Activated CD8-positive, alpha-beta memory T cell treated with anti-CD3 and anti-CD28 coated beads for 4 hours (primary cell): ENCODE results near the gene CORO1C.

Experiments used
- DNase-seq, 2 donors: peaks; one replicate each; pipeline ENCODE4 v3.0.0-alpha.2; 2020; ENCODE audit warnings: low read depth in 2 of 2

CORO1C gene

DNA sequence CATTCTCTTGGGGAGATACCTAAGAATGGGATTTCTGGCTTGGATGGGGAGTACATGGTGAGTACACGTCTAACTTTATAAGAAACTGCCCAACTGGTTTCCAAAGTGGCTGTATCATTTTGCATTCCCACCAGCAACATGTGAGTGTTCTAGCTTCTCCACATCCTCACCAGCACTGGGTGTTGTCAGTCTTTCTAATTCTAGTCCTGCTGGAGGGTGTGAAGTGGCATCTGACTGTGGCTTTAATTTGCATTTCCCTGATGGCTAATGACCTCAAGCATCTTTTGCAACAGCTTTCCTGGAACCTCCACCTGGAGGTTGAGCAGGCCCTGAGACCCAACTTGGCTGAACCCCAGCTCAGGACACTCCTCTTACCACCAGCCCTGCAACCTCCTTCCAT lies 115.4 kb downstream of the CORO1C start:
- no peak for DNase-seq

- no peak for DNase-seq
Measured at GRCh38 chr12:108614639-108615038, 116.7 kb downstream of the CORO1C start.

DNA sequence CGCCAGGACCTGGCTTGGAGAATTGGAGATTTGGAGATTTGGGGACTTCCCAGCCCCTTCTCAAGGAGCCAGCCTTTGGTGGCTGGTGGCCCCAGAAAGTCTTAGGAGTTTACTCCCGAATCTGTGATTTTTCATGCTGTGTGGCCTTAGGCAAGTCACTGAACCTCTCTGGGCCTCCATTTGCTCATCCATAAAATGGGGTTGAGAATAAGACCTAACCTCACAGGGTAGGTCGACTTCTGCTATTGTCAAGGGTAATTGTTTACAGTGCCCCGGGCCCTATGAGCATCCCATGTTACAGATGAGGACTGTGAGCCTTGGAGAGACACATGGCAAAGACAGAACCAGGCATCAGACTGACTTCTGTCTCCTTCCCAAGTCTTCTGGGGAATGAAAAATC lies 117.3 kb downstream of the CORO1C start:
- no peak for DNase-seq

DNA sequence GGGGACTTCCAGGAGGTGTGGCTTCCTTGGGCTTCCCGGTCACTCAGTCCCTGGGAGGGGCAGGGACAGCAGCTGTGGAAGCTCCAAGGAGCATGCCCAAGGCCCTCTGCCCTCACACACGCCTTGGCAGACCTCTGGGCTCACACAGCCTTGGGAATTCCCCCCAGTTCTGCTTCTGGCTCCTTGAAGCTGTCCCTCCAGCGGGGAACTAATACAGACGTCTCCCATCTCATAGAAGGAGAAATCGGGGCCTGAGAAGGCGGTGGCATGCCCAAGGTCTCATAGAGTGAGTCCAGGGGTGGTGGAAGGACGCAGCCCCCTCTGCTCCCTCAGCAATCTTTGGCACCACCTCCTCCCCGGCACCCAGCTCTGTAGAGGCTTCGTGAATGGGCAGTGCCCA lies 117.8 kb downstream of the CORO1C start:
- no peak for DNase-seq

DNA sequence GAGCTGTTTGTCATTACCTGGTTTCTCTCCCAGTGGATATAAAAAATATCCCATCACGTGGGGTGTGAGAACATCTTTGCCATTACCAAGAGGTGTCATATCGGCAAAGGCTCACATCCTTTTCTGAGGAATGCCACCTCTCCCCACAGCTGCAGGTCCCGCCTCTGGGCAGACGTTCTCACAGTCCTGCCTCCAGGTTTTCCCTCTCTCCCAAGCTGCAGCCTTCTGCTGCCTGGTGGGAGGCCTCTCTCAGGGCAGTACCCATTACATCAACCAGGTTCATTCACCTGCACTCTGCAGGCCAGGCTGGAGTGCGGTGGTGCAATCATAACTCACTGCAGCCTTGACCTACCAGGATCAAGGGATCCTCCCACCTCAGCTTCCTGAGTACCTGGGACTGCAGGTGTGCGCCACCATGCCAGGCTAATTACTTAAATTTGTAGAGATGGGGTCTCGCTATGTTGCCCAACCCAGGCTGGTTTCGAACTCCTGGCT lies 118.5 kb downstream of the CORO1C start:
- DNase-seq: no peak

DNA sequence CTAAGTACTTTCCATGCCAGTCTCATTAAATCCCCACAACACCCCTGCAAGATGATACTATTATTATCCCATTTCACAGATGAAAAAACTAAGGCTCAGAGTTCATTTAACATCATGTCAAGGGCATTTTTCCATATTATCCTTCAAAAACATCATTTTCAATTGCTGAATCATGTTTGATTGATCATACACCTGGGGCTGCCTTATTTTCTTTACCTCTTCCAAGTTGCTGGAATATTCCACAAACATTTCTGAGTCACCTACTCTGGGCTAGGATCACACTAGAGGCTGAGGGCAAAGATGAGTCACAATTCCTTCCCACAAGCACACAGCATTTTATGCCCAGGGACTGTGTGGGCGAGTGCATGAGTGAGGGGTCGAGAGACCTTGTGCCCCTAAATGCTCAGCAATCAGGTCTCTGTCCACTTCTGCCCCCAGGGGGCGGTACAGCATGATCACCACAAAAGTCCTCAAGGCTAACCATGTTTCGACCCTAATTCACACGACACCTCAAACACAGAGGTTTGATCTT lies 119.4 kb downstream of the CORO1C start:
- peak; percentile 50 to 58 for DNase-seq

DNA sequence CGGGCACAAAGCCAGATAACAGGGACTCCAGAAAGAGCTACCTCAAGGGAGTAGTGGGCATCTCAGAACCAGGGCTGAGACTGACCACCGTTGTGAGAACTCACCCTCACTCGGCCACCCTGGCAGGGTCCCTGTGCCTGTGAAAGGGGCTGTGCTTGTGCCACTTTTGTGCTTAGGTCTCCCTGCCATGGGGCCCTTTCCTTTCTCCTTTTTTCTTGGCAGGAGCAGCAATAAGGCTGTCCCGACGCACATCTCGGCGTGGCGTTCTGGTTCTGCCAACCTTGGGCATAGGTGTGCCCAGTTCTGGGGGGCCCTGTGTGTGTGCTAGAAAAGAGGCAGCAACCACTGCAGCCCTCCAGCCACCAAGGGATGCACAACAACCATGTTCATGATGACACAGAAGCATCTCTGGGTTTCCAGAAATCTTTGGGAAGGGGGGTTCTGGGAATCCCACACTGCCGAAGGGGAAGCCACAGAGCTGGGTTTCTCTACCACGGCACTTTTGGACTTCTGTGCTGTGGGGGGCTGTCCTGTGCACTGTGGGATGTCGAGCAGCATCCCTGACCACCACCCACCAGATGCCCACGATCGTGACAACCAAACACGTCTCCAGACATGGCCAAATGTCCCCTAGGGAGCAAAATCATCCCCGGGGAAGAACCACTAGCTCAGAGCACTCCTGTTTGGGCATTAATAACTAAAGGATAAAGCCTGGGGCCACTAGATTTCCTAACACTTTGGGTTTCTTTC lies 120.3 kb downstream of the CORO1C start:
- DNase-seq: no peak

DNA sequence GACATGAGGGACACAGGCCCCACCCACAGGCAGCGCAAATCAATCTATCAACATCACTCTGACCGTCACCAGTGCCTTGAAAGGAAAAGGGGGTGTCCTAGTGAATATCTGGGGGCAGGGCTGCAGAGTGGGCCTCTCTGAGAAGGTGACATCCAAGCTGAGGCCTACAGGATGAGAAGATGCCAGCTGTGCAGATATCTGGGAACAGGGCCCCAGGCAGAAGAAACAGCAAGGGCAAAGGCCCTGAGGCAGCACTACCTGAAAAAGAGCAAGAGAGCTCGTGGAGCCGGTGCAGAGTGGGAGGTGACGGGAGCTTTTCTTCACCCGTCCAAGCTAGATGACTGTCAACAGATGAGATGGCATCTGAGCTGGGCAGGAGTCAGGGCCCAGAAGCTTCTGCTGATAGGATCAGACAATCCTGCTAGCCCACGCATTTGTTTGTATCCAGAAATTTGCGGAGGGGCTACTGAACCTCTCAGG lies 120.9 kb downstream of the CORO1C start:
- DNase-seq: no peak

DNA sequence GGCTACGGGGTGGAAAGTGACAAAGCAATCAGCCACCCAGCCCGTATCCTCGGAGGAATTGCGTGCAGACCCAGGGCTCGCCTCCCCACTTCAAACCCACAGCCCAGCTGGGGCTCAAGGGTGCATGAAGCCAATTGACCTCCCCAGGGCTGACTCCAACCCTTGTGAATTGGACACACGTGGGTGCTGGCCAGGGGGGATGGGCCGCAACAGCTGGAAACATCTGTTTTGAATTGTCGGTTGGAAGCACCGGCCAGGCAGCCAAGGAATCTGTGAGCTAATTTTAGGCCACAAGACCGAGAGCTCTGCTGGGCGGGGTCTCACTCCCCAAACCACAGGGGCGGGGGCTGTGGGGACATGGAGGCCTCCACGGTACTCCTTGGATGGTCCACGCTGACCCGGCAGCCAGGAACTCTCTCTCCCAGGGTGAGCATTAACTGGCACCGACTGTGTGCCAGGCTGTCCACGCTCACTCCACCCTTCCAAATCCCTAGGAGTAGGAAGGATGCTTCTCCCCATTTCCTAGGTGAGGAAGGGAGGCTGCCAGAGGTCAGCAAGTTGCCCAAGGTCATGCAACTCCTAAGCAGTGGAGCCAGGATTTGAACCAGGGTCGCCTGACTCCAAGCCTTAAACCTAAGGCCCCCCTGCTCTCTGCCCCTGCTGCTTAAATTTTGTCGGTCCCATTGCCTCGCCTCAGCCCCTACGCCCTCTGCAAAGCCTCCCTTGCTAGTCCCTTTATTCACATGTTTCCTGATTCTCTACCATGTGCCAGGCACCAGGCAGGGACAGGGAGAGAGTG lies 121.6 kb downstream of the CORO1C start:
- no peak for DNase-seq

DNA sequence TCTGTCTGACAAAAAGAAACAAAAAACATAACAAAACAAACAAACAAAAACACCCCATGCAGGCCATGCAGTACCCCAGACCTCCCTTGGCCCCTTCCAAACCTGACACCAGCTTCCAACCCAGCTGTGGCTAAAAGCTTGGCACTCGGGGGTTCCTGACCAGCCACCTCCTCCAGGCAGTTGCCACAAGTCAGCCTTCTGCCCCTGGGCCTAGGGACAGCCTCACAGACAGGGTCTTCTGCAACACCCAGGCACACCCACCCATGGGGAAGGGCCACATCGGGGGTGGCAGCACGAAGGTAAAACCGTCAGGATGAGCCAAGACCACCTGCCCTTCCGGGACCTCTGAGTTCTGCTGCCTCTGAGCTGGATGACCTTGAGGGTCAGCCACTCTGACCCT lies 122.7 kb downstream of the CORO1C start:
- DNase-seq: no peak

DNA sequence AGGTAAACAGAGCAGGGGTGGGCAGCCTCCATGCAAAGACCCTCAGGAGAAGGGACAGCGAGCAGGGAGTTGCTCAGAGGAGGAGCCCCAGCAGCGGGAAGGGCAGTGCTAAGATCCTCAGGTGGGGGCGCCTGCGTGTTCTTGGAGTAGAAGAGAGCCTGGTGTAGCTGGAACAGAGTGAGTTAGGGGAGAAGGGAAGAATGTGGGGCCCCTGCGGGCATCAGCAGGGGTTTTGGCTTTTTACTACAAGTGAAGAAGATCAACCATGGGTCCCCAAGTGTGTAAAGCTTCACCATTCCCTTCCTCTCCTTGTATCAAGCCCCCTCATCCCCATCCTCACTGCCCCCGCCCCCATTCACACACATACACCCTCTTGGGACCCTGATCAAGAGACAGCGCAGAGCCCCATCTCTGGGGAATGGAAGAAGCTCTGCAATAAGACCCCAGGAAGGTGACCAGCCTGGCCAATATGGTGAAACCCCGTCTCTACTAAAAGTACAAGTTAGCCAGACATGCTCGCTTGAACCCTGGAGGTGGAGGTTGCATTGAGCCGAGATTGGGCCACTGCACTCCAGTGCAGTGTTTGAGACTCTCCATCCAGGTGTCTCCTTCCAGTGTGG lies 123.2 kb downstream of the CORO1C start:
- DNase-seq: no peak

GRCh38 chr12:108606492-108606891 lies 124.8 kb downstream of the CORO1C start:
- DNase-seq: no peak

DNA sequence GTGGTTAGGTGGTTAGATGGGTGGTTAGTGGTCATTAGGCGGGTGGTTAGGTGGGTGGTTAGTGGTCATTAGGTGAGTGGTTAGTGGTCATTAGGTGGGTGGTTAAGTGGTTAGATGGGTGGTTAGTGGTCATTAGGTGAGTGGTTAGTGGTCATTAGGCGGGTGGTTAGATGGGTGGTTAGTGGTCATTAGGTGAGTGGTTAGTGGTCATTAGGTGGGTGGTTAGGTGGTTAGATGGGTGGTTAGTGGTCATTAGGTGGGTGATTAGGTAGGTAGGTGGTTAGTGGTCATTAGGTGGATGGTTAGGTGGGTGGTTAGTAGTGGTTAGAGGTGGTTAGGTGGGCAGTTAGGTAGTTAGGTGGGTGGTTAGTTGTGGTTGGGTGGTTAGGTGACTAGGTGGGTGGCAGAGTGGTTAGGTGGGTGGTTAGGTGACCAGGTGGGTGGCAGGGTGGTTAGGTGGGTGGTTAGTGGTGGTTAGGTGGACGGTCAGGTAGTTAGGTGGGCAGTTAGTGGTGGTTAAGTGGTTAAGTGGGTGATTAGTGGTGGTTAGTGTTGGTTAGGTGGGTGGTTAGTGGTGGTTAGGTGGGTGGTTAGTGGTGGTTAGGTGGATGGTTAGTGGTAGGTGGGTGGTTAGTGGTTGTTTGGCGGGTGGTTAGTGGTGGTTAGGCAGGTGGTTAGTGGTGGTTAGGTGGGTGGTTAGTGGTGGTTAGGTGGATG lies 125.5 kb downstream of the CORO1C start:
- no peak for DNase-seq

- no peak for DNase-seq
Measured at GRCh38 chr12:108605000-108605689, 126.2 kb downstream of the CORO1C start.

DNA sequence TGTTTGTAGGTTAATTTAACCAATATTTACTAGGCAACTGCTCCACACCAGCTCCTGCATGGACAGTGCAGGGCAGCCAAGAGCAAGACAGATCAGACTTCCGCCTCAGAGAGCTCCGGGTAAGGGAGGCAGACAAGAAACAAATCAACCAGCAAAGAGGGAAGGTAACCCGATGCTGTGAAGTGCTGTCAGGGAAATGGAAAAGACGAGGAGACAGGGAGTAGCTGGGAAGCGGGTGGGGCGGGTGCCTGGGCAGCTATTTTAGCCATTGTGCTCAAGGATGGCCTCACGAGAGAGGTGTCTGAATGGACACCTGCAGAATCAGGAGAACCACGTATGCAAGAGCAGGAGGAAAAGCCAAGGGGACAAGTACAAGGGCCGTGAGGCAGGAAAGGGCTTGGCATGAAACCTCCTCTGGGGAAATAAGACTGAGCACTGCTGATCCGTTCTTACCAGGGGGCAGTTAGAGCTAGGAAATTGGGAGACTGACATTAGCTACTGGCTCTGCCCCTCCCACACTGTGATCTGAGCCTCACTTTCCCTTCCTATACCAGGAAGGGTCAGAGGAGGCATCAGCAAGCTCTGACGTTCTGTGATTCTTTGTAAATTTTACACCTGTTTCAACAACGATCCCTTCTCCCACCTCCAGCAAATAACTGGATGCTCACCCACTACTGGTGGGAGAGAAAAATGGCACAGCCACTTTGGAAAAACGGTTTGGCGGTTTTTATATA lies 126.9 kb downstream of the CORO1C start:
- no peak for DNase-seq

- DNase-seq: no peak
Measured at GRCh38 chr12:108603743-108604142, 127.6 kb downstream of the CORO1C start.

DNA sequence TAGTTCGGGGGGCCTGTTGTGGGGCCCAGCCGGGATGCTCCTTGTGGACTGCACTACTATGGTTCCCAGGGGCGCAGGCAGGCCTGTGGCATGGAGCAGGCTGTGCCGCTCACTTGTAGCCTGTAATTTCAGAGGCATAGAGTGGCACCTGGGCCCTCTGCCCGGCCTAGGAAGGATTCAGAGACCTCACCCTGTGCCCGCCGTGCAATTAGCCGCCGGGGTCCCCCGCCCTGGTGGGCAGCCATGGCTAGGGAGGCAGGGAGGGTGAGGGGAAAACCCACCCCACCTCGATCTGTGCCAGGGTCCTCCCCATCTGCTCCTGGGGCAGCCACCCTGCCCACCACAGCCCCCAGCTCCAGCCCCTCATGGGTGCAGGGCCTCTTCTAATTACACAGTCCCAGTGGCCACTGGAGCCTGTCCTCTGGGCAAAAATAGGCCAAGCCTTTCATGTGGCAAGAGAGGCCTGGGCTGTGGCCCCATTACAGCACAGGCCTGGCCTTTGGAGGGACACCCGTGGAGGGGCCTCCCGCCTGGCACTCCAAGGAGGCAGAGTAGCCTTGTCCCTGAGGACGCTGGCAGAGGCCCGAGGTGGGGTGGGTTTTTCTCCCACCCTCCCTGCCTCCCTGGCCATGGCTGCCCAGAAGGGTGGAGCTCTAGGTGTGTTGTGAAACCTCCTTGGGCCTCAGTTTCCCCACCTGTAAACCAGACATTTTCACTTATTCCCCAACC lies 128.2 kb downstream of the CORO1C start:
- no peak for DNase-seq

- DNase-seq: no peak
Measured at GRCh38 chr12:108602209-108602705, 129.1 kb downstream of the CORO1C start.

GRCh38 chr12:108600702-108601007 lies 130.7 kb downstream of the CORO1C start:
- DNase-seq: no peak
